HCT116 (cell line): ENCODE data around the gene NDUFS2. TPM values are rescaled to one million over a fixed set of nuclear protein-coding genes. Genes with fewer than 3 reads are reported as not detected.

Experiments used
- ATAC-seq: fragments of 200-7000 bp; cut with Tn5 transposase; 2 replicates; pipeline ENCODE4 v1.9.1; 2020; ENCODE audit warnings: mild to moderate bottlenecking, moderate library complexity
- BruUV-seq: library from RNA; stranded (reverse); fragments of 400-500 nt; replicated peaks from 2 replicates; lab custom pipeline; 2021; lab: Mats Ljungman, UMichigan
- CTCF ChIA-PET: fragments of 300-600 bp; sonication (Branson Sonifier 250); formaldehyde crosslinking; loops from one replicate; lab custom pipeline; 2021; ENCODE audit warnings: antibody characterized with exemption; lab: Charles Lee
- POLR2A ChIA-PET: fragments of 300-600, 350-600 bp; sonication (Branson Sonifier 250); formaldehyde crosslinking; loops from one replicate; lab custom pipeline; 2021; ENCODE audit warnings: antibody characterized with exemption; lab: Charles Lee
- RAD21 ChIA-PET, 2 experiments: fragments of 300-600 bp; sonication (Branson Sonifier 250); formaldehyde crosslinking; loops; one replicate each; lab custom pipeline; 2023; ENCODE audit warnings: low total read pairs in 2 of 2; ENCODE audit not compliant: uncharacterized antibody in 2 of 2, unreplicated experiment in 2 of 2, low non-redundant PET in 1 of 2; lab: Charles Lee
- DNase-seq: peaks from one replicate; pipeline ENCODE4 v3.0.0-alpha.2; 2010; ENCODE audit warnings: low read depth, low spot score
- H2AFZ ChIP-seq: fragments of 200-600 bp; shearing (Covaris generic), sonication (generic); 2 replicates; pipeline ENCODE4 v1.6.1; 2017; ENCODE audit warnings: low read depth, mixed run types, mixed read lengths, antibody characterized with exemption, low read length; ENCODE audit not compliant: poor library complexity, severe bottlenecking
- H3K27ac ChIP-seq: 2 replicates; pipeline ENCODE4 v1.5.1; 2012; ENCODE audit warnings: low read depth, low read length
- H3K27me3 ChIP-seq: fragments of 200-600 bp; sonication (generic); 2 replicates; pipeline ENCODE4 v1.6.1; 2016; ENCODE audit warnings: mixed run types, low read length, mixed read lengths; ENCODE audit not compliant: insufficient read depth
- H3K36me3 ChIP-seq, 2 experiments: fragments of 200-500 bp in 1 of 2; fragments of 200-600 bp in 1 of 2; sonication (Bioruptor generic) in 1 of 2; sonication (generic) in 1 of 2; 2 replicates each; pipeline versions ENCODE4 v1.5.1 to v1.6.1; 2014 to 2016; ENCODE audit warnings: low read length in 2 of 2, inconsistent platforms in 1 of 2, mixed read lengths in 1 of 2, mixed run types in 1 of 2; ENCODE audit not compliant: insufficient read depth in 2 of 2, control insufficient read depth in 1 of 2
- H3K4me1 ChIP-seq, 2 experiments: fragments of 200-600 bp in 1 of 2; sonication (generic) in 1 of 2; 2 replicates each; pipeline versions ENCODE4 v1.5.1 to v1.6.1; 2012 to 2017; ENCODE audit warnings: low read length in 2 of 2, inconsistent platforms in 1 of 2, mild to moderate bottlenecking in 1 of 2, mixed read lengths in 1 of 2, mixed run types in 1 of 2, moderate library complexity in 1 of 2; ENCODE audit not compliant: insufficient read depth in 2 of 2, control insufficient read depth in 1 of 2
- H3K4me2 ChIP-seq: fragments of 200-600 bp; sonication (generic); 2 replicates; pipeline ENCODE4 v1.6.1; 2017; ENCODE audit warnings: mixed run types, low read length, mixed read lengths
- H3K4me3 ChIP-seq, 2 experiments: fragments of 200-600 bp in 1 of 2; sonication (generic) in 1 of 2; replicated peaks in 1 of 2; 2 replicates each; pipeline ENCODE4 v1.5.1; 2011 to 2016; ENCODE audit warnings: low read length in 2 of 2, control low read depth in 1 of 2, low read depth in 1 of 2, mild to moderate bottlenecking in 1 of 2, mixed read lengths in 1 of 2, mixed run types in 1 of 2
- H3K79me2 ChIP-seq: fragments of 200-600 bp; sonication (generic); 2 replicates; pipeline ENCODE4 v1.6.1; 2017; ENCODE audit warnings: mild to moderate bottlenecking, mixed run types, low read length, moderate library complexity, mixed read lengths; ENCODE audit not compliant: insufficient read depth
- H3K9ac ChIP-seq: fragments of 200-600 bp; sonication (generic); 2 replicates; pipeline ENCODE4 v1.6.1; 2016; ENCODE audit warnings: low read length, mixed read lengths
- H3K9me2 ChIP-seq: fragments of 200-600 bp; sonication (generic), shearing (Covaris generic); 2 replicates; pipeline ENCODE4 v1.6.1; 2017; ENCODE audit warnings: mixed run types, mild to moderate bottlenecking, moderate library complexity; ENCODE audit not compliant: insufficient read depth
- H3K9me3 ChIP-seq, 2 experiments: fragments of 200-500 bp in 1 of 2; fragments of 200-600 bp in 1 of 2; sonication (Bioruptor generic) in 1 of 2; sonication (generic) in 1 of 2; 2 replicates each; pipeline ENCODE4 v1.6.1; 2014 to 2017; ENCODE audit warnings: low read length in 2 of 2, mixed read lengths in 2 of 2, inconsistent platforms in 1 of 2, low read depth in 1 of 2, mild to moderate bottlenecking in 1 of 2, mixed run types in 1 of 2, moderate library complexity in 1 of 2; ENCODE audit not compliant: control insufficient read depth in 1 of 2, insufficient read depth in 1 of 2
- H4K20me1 ChIP-seq: fragments of 200-600 bp; sonication (generic), shearing (Covaris generic); 2 replicates; pipeline ENCODE4 v1.6.1; 2017; ENCODE audit warnings: mixed run types, mild to moderate bottlenecking, moderate library complexity; ENCODE audit not compliant: insufficient read depth
- CBX3 ChIP-seq: IDR thresholded peaks from 2 replicates; pipeline ENCODE4 v1.6.1; 2012; ENCODE audit warnings: low read depth
- CEBPB ChIP-seq: IDR thresholded peaks from 2 replicates; pipeline ENCODE4 v1.6.1; 2012; ENCODE audit warnings: low read depth
- EGR1 ChIP-seq: IDR thresholded peaks from 2 replicates; pipeline ENCODE4 v1.6.1; 2012; ENCODE audit warnings: low read depth
- EZH2 ChIP-seq: fragments of 200-600 bp; sonication (generic); IDR thresholded peaks from 2 replicates; pipeline ENCODE4 v1.6.1; 2017; ENCODE audit warnings: antibody characterized with exemption, mixed run types
- EZH2phosphoT487 ChIP-seq: fragments of 200-600 bp; IDR thresholded peaks from 2 replicates; pipeline ENCODE4 v1.6.1; 2018; ENCODE audit warnings: antibody characterized with exemption, borderline replicate concordance
- FOSL1 ChIP-seq: IDR thresholded peaks from 2 replicates; pipeline ENCODE4 v1.6.1; 2012; ENCODE audit warnings: low read depth
- JUND ChIP-seq: IDR thresholded peaks from 2 replicates; pipeline ENCODE4 v1.6.1; 2012
- POLR2A ChIP-seq: IDR thresholded peaks from 2 replicates; pipeline ENCODE4 v1.7.0; 2011; ENCODE audit warnings: borderline replicate concordance; ENCODE audit not compliant: insufficient read depth, insufficient read length; ENCODE audit errors: extremely low read depth
- POLR2AphosphoS5 ChIP-seq: IDR thresholded peaks from 2 replicates; pipeline ENCODE4 v1.6.1; 2011; ENCODE audit warnings: mild to moderate bottlenecking, low read depth, low read length, moderate library complexity
- RAD21 ChIP-seq: IDR thresholded peaks from 2 replicates; pipeline ENCODE4 v1.6.1; 2012; ENCODE audit warnings: low read depth, mild to moderate bottlenecking
- SIN3A ChIP-seq: IDR thresholded peaks from 2 replicates; pipeline ENCODE4 v1.6.1; 2012; ENCODE audit warnings: low read depth
- SRF ChIP-seq: IDR thresholded peaks from 2 replicates; pipeline ENCODE4 v1.6.1; 2012; ENCODE audit warnings: low read depth
- TCF7L2 ChIP-seq: IDR thresholded peaks from 2 replicates; pipeline ENCODE4 v1.7.0; 2011; ENCODE audit warnings: borderline replicate concordance, inconsistent platforms; ENCODE audit not compliant: insufficient read depth, insufficient read length; ENCODE audit errors: extremely low read depth
- intact Hi-C: fragments of 100-400 bp; cut with micrococcal nuclease; formaldehyde crosslinking; loops from 2 replicates; pipeline ENCODE4 v1.10.0; 2022
- total RNA-seq: library from RNA; stranded (reverse); gene quantifications from one replicate; pipeline ENCODE4 v1.2.1, GENCODE V29; 2021; ENCODE audit not compliant: unreplicated experiment
- TF ChIP-seq, protein P1 (sequence below): IDR thresholded peaks from 2 replicates; pipeline ENCODE4 v1.6.1; 2012
- TF ChIP-seq, protein P2 (sequence below): IDR thresholded peaks from 2 replicates; pipeline ENCODE4 v1.6.1; 2012
- TF ChIP-seq, protein P3 (sequence below): IDR thresholded peaks from 2 replicates; pipeline ENCODE4 v1.6.1; 2011; ENCODE audit warnings: mild to moderate bottlenecking, low read length, moderate library complexity; ENCODE audit not compliant: insufficient replicate concordance; ENCODE audit errors: extremely low read depth

Gene NDUFS2
- total RNA-seq, 1 experiment from 2014 or later, result 82.7 TPM

DNA sequence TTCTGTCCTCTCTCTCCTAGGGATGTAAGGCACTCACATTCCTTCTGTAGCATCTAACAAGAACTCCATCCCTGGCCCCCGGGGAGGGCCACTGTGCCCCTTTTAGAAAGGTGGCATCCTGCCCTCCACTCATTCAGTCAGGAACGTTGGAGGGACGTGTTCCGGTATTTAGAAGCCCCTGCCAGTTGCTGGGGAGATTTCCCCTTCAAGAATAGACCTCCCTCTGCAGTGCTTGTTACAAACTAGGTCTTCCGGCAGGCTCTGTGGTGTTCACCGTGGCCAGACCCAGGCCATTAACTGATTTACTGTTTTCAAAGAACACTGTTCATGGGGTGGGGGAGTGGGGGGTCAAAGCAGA lies 57.2 kb downstream of the NDUFS2 start:
- Histone ChIP-seq H3K9ac (no peak overlapping the region), H3K4me2 (no peak overlapping the region), H2AFZ (no peak overlapping the region), H3K79me2 (no peaks in the 10 kb centered on the region), H3K9me2 (no peaks in the 10 kb centered on the region), H3K27me3 (peaks cover 14% of the 10 kb centered on the region), H3K27ac (no peak overlapping the region), H3K36me3 (no peaks in the 10 kb centered on the region), H4K20me1 (no peaks in the 10 kb centered on the region), H3K4me3 (no peak overlapping the region), H3K9me3 (peaks cover 0 to 10% of the 10 kb centered on the region in 2 experiments; a peak in 1 of 4 replicates), H3K4me1 (no peaks in the 10 kb centered on the region)
- RAD21 ChIA-PET, result no interaction called here
- no TSS peak for BruUV-seq
- no peak for DNase-seq
- POLR2A ChIA-PET, result no interaction called here
- no peak for ATAC-seq
- TF ChIP-seq, protein P1, sequence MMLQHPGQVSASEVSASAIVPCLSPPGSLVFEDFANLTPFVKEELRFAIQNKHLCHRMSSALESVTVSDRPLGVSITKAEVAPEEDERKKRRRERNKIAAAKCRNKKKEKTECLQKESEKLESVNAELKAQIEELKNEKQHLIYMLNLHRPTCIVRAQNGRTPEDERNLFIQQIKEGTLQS, result no peak
- TF ChIP-seq CBX3 (no peak), EZH2 (no peak), POLR2AphosphoS5 (no peak), POLR2A (no peak), TCF7L2 (no peak), JUND (no peak), EZH2phosphoT487 (no peak), SIN3A (no peak), SRF (no peak), RAD21 (no peak), FOSL1 (no peak), EGR1 (no peak), CEBPB (no peak)
- TF ChIP-seq, protein P2, sequence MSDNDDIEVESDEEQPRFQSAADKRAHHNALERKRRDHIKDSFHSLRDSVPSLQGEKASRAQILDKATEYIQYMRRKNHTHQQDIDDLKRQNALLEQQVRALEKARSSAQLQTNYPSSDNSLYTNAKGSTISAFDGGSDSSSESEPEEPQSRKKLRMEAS, result no peak
- TF ChIP-seq, protein P3, sequence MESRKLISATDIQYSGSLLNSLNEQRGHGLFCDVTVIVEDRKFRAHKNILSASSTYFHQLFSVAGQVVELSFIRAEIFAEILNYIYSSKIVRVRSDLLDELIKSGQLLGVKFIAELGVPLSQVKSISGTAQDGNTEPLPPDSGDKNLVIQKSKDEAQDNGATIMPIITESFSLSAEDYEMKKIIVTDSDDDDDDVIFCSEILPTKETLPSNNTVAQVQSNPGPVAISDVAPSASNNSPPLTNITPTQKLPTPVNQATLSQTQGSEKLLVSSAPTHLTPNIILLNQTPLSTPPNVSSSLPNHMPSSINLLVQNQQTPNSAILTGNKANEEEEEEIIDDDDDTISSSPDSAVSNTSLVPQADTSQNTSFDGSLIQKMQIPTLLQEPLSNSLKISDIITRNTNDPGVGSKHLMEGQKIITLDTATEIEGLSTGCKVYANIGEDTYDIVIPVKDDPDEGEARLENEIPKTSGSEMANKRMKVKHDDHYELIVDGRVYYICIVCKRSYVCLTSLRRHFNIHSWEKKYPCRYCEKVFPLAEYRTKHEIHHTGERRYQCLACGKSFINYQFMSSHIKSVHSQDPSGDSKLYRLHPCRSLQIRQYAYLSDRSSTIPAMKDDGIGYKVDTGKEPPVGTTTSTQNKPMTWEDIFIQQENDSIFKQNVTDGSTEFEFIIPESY, result no peak
- intact Hi-C loops, result no loop called here
- CTCF ChIA-PET, result interaction anchor here (1.5 kb wide), 1 partner anchor 34 kb away, joined by 3 read pairs; no protein-coding TSS in a partner anchor
